Sigmoid colon (tissue), 4 donors: ENCODE measurements around the gene APBB3.

Source experiments
- CTCF ChIP-seq, 4 experiments: fragments of 450-650 bp in 3 of 4; fragments of 200-600 bp in 1 of 4; IDR thresholded peaks; one replicate each; pipeline ENCODE4 v1.5.1; 2016 to 2019; ENCODE audit warnings: antibody characterized with exemption in 4 of 4, mild to moderate bottlenecking in 3 of 4, moderate library complexity in 2 of 4
- POLR2A ChIP-seq, 2 donors: fragments of 450-650 bp; IDR thresholded peaks; one replicate each; pipeline ENCODE4 v1.6.1; 2016; ENCODE audit warnings: antibody characterized with exemption in 2 of 2, mild to moderate bottlenecking in 2 of 2, moderate library complexity in 2 of 2
- POLR2AphosphoS5 ChIP-seq, 4 donors: sonication (generic); formaldehyde crosslinking; IDR thresholded peaks; one replicate each; pipeline ENCODE4 v1.6.1; 2017; ENCODE audit warnings: antibody characterized with exemption in 4 of 4

GRCh38 chr5:140566665-140567064 is 2.3 kb upstream of the APBB3 start:
- no peak for TF ChIP-seq POLR2AphosphoS5 (IDR thresholded peaks at IDR 0.05)
- TF ChIP-seq CTCF (IDR thresholded peaks at IDR 0.05): no peak
- no peak for TF ChIP-seq POLR2A (IDR thresholded peaks at IDR 0.05)
